Epithelial cell of proximal tubule (primary cell): ENCODE measurements around the gene ADARB2. TPM values are rescaled to one million over a fixed set of nuclear protein-coding genes. Genes with fewer than 3 reads are reported as not detected.
"Not testable (repeated sequence)": the region's sequence is repeated elsewhere in the genome, so short reads cannot be mapped to it uniquely, and the experiment has no call there.

Experiments
- DNase-seq: peaks from one replicate; pipeline ENCODE4 v3.0.0-alpha.2; 2011; ENCODE audit warnings: low read depth
- H3K4me3 ChIP-seq: 2 replicates; pipeline ENCODE4 v1.5.1; 2011; ENCODE audit warnings: low read depth, mild to moderate bottlenecking, low read length
- total RNA-seq: library from RNA; depleted of rRNA; stranded (reverse); fragments of >200 nt; gene quantifications from 2 replicates; pipeline ENCODE4 v1.2.3, GENCODE V29; 2015
- TF ChIP-seq, protein P1 (sequence below): conservative IDR thresholded peaks from 2 replicates; pipeline ENCODE4 v1.5.1; 2012; ENCODE audit warnings: low read depth, mild to moderate bottlenecking, low read length

ADARB2 gene
- total RNA-seq, 1 donor from 2014 or later = 0.63 TPM

DNA sequence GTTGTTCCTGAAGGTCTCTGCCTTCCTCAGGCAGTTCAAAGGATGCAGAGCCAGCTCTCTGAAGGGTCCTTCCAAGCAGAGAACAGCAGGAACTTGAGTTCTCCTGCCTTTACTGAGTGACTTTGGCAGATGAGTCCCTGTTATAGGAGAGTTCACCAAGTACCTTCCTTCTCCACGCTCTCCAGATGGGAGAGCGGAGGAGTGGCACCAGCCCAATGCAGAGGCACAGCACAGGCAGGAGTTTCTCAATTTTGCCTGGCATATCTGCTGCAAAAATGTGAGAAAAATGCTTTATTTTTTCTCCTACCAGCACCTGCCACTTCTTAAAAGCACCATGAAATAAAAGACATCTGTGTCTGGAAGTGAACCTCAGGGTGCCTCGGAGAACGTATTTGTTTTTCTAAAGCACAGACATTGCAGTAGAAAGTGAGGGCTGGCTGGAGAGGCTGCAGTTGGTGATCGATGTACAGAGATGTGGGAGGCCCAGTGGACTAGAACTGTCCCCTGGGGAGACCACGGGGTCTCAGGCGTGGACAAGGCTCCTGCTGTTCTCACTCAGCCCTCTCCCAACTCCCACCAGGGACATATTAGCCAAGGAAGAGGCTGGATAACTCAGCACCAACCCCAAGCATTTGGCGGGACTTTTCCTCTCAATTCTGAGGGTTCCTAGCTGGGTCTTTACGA lies 506.6 kb downstream of the ADARB2 start:
- TF ChIP-seq, protein P1, sequence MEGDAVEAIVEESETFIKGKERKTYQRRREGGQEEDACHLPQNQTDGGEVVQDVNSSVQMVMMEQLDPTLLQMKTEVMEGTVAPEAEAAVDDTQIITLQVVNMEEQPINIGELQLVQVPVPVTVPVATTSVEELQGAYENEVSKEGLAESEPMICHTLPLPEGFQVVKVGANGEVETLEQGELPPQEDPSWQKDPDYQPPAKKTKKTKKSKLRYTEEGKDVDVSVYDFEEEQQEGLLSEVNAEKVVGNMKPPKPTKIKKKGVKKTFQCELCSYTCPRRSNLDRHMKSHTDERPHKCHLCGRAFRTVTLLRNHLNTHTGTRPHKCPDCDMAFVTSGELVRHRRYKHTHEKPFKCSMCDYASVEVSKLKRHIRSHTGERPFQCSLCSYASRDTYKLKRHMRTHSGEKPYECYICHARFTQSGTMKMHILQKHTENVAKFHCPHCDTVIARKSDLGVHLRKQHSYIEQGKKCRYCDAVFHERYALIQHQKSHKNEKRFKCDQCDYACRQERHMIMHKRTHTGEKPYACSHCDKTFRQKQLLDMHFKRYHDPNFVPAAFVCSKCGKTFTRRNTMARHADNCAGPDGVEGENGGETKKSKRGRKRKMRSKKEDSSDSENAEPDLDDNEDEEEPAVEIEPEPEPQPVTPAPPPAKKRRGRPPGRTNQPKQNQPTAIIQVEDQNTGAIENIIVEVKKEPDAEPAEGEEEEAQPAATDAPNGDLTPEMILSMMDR = no peak
- H3K4me3 ChIP-seq = no peak overlapping the region
- no peak for DNase-seq

DNA sequence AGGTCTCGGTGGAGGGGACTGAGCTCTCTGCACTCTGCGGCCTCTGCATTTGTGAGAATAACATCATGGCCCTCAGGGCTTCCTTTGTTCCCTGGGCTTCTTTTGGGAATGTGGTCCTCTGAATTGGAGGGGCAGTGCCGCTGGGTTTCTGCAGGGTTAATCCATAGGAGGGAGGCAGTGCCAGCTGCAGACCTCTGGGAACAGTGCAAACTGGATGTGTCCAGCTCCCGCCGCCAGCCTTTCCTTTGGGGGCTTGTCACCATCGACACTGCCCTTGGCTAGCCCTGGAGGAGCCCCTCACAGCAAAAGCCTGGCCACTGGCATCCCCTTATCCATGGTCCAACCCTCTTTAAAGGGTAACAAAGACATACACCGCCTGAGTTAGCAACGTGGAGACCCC lies 507.2 kb downstream of the ADARB2 start:
- no peak overlapping the region for H3K4me3 ChIP-seq
- TF ChIP-seq, protein P1 = no peak
- DNase-seq = no peak

DNA sequence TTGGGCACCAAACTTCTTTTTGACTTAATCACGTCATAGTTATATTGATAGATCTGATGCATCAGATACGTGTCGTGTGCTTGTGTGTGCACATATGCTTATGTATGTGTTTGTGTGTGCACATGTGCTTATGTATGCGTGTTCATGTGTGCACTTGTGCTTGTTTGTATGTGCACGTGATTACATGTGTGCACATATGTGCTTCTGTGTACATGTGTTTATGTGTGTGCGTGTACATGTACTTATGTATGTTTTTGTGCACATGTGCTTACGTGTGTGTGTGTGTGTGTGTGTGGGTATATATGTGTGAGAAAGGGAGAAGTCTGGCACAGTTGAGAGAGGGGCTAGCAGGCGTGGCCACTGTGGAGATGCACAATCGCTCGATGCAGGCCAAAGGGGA lies 507.8 kb downstream of the ADARB2 start:
- TF ChIP-seq, protein P1 = no peak
- DNase-seq = no peak
- no peak overlapping the region for H3K4me3 ChIP-seq

GRCh38 chr10:1229116-1229515 lies 508.2 kb downstream of the ADARB2 start:
- DNase-seq = no peak
- H3K4me3 ChIP-seq = no peak overlapping the region
- TF ChIP-seq, protein P1 = no peak

- TF ChIP-seq, protein P1 = no peak
- DNase-seq = no peak
- H3K4me3 ChIP-seq = no peak overlapping the region
Measured at GRCh38 chr10:1228467-1228975, 508.8 kb downstream of the ADARB2 start.

DNA sequence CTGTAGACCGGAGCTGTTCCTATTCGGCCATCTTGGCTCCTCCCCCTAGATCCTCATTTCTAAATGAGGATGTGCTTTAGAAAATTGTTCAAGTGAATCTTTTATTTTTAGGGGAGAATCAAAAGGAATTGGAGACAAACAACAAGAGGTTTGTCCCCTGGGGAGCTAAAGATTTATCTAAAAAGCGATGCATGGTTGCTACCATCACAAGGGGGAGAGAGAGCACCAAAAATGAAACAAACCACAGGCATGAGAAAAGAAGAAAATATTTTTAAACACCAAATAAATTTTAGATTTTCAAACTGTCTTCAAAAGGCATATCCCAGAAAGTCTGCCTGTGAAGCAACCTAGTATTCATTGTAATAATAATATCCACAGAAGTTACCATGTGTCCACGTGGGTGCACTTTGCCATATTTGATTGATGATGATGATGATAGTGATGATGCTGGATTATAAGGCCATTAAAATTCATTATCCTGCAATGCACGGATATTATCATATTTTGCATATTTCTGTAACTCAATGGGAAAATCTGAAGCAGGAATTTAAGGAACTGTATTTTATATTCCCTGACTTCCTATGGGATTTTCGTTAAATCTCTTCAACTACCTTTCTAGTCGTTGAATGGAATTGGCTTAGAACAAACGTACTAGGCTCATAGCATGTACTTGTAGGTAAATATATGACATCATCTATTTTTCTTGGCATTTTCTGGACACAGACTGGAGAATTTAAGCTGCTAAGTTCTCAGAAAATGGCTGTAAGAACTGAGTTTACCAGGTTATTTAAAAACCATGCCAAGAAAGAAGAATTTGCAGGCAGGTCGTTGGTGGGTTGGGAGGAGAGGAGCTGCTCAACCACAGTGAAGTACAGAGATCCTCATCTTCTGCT lies 509.6 kb downstream of the ADARB2 start:
- H3K4me3 ChIP-seq = no peak overlapping the region
- TF ChIP-seq, protein P1 = no peak
- no peak for DNase-seq

- DNase-seq, H3K4me3 ChIP-seq: not testable (repeated sequence)
Measured at GRCh38 chr10:1226907-1227306, 510.4 kb downstream of the ADARB2 start.

- not testable (repeated sequence) for H3K4me3 ChIP-seq, DNase-seq
Measured at GRCh38 chr10:1219874-1220273, 517.5 kb downstream of the ADARB2 start.
